Activated naive CD4-positive, alpha-beta T cell treated with anti-CD3 and anti-CD28 coated beads, Interleukin-2, amount 10 ng/mL, durations not matched to agents 7 days and 5 days (primary cell): ENCODE results near the gene ZNF750.

Experiments
- CTCF ChIA-PET: fragments of 350-600 bp; sonication (Branson Sonifier 250); formaldehyde crosslinking; loops from one replicate; lab custom pipeline; 2021; ENCODE audit warnings: antibody characterized with exemption; lab: Charles Lee
- DNase-seq: peaks from one replicate; pipeline ENCODE4 v3.0.0-alpha.2; 2020
- H3K27ac Mint-ChIP-seq: one replicate; pipeline ENCODE4 v1.8.0; 2021; ENCODE audit warnings: mild to moderate bottlenecking, moderate library complexity, mixed read lengths
- H3K27me3 Mint-ChIP-seq: one replicate; pipeline ENCODE4 v1.8.0; 2021; ENCODE audit warnings: mild to moderate bottlenecking, mixed read lengths
- H3K36me3 Mint-ChIP-seq: one replicate; pipeline ENCODE4 v1.8.0; 2021; ENCODE audit warnings: mixed read lengths
- H3K4me1 Mint-ChIP-seq: one replicate; pipeline ENCODE4 v1.8.0; 2021; ENCODE audit warnings: mixed read lengths
- H3K4me3 Mint-ChIP-seq: one replicate; pipeline ENCODE4 v1.8.0; 2021; ENCODE audit warnings: mild to moderate bottlenecking, moderate library complexity, mixed read lengths
- H3K9me3 Mint-ChIP-seq: one replicate; pipeline ENCODE4 v1.8.0; 2021; ENCODE audit warnings: mixed read lengths

Gene ZNF750

DNA sequence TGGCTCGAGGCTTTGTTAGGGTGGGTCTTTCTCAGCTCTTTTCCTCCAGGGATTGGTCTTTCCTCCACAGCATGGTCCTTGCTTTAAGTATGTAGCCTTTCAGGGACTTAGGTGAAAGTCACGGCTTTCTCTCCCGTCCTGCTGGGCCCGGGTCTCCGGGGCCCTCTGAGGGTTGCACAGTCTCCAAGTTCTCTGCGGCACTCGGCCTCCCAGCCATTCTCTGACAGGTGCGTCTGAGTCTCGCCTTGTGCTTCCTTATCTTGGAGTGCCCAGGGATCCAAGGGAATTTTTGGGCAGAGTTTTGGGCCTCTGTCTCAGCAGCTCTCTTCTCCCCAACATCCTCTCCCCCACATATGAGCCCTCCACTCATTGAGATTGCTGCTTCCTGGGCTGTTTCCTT lies 36.6 kb downstream of the ZNF750 start:
- DNase-seq, result no peak
- peaks cover 10% of the 10 kb centered on the region for H3K9me3 Mint-ChIP-seq
- no peaks in the 10 kb centered on the region for H3K27me3 Mint-ChIP-seq
- peaks cover 24% of the 10 kb centered on the region for H3K36me3 Mint-ChIP-seq
- no peak overlapping the region for H3K27ac Mint-ChIP-seq
- CTCF ChIA-PET, result no interaction called here
- no peak overlapping the region for H3K4me3 Mint-ChIP-seq
- no peaks in the 10 kb centered on the region for H3K4me1 Mint-ChIP-seq

GRCh38 chr17:82802075-82802780 lies 37.6 kb downstream of the ZNF750 start:
- peaks cover 10% of the 10 kb centered on the region for H3K9me3 Mint-ChIP-seq
- peaks cover 24% of the 10 kb centered on the region for H3K36me3 Mint-ChIP-seq
- no peak overlapping the region for H3K4me3 Mint-ChIP-seq
- H3K4me1 Mint-ChIP-seq, result no peaks in the 10 kb centered on the region
- DNase-seq, result no peak
- CTCF ChIA-PET, result interaction anchor here (0.9 kb wide), 1 partner anchor 11 kb away, joined by 3 read pairs; no protein-coding TSS in a partner anchor
- H3K27me3 Mint-ChIP-seq, result no peaks in the 10 kb centered on the region
- H3K27ac Mint-ChIP-seq, result peak overlapping the region; percentile 1

DNA sequence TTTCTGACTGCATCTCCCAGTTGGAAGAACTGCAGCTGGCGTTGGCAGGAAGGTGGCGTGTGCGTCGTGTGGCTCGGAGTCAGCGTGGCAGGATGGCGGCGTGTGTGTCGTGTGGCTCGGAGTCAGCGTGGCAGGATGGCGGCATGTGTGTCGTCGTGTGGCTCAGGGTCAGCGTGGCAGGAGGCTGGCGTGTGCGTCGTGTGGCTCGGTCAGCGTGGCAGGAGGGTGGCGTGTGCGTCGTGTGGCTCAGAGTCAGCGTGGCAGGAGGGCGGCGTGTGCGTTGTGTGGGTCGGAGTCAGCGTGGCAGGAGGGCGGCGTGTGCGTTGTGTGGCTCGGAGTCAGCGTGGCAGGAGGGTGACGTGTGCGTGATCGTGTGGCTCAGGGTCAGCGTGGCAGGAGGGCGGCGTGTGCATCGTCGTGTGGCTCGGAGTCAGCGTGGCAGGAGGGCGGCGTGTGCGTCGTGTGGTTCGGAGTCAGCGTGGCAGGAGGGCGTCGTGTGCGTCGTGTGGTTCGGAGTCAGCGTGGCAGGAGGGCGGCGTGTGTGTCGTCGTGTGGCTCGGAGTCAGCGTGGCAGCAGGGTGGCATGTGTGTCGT lies 38.3 kb downstream of the ZNF750 start:
- H3K27me3 Mint-ChIP-seq, result no peaks in the 10 kb centered on the region
- H3K4me1 Mint-ChIP-seq, result no peaks in the 10 kb centered on the region
- H3K27ac Mint-ChIP-seq, result peak overlapping the region; percentile 38
- peaks cover 24% of the 10 kb centered on the region for H3K36me3 Mint-ChIP-seq
- CTCF ChIA-PET, result interaction anchor here (0.9 kb wide), 1 partner anchor 12 kb away, joined by 3 read pairs; no protein-coding TSS in a partner anchor
- no peak overlapping the region for H3K4me3 Mint-ChIP-seq
- DNase-seq, result no peak
- peaks cover 10% of the 10 kb centered on the region for H3K9me3 Mint-ChIP-seq

DNA sequence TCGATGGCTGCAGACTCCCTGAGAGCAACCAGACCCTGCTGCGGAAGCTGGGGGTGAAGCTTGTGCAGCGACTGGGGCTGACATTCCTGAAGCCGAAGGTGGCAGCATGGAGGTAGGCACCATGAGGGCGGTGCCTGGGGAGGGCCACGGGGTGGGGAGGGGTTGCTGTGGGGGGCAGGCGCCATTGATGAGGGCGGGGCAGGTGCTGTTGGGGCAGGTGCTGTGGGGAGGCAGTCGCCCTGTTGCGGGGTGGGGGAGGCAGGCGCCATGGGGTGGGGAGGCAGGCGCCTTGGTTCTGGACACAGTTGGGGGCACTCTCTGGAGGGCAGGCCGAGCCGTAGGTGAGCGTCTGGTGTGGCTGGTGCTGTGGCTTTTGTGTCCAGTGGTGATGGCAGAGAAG lies 38.9 kb downstream of the ZNF750 start:
- Mint-ChIP-seq H3K9me3 (peaks cover 10% of the 10 kb centered on the region), H3K27ac (no peak overlapping the region), H3K36me3 (peaks cover 24% of the 10 kb centered on the region), H3K4me1 (no peaks in the 10 kb centered on the region), H3K27me3 (no peaks in the 10 kb centered on the region), H3K4me3 (no peak overlapping the region)
- CTCF ChIA-PET, result no interaction called here
- no peak for DNase-seq

GRCh38 chr17:82799591-82799990 lies 40.2 kb downstream of the ZNF750 start:
- no peak for DNase-seq
- peak overlapping the region; percentile 49 for H3K27ac Mint-ChIP-seq
- no peaks in the 10 kb centered on the region for H3K27me3 Mint-ChIP-seq
- CTCF ChIA-PET, result interaction anchor here (0.5 kb wide), 1 partner anchor 110 kb away, joined by 3 read pairs; no protein-coding TSS in a partner anchor
- peaks cover 10% of the 10 kb centered on the region for H3K9me3 Mint-ChIP-seq
- H3K36me3 Mint-ChIP-seq, result peaks cover 24% of the 10 kb centered on the region
- H3K4me1 Mint-ChIP-seq, result no peaks in the 10 kb centered on the region
- no peak overlapping the region for H3K4me3 Mint-ChIP-seq

GRCh38 chr17:82798752-82799151 lies 41.1 kb downstream of the ZNF750 start:
- DNase-seq, result no peak
- Mint-ChIP-seq H3K9me3 (peaks cover 10% of the 10 kb centered on the region), H3K4me1 (no peaks in the 10 kb centered on the region), H3K4me3 (no peak overlapping the region), H3K27ac (no peak overlapping the region), H3K27me3 (no peaks in the 10 kb centered on the region), H3K36me3 (peaks cover 24% of the 10 kb centered on the region)
- CTCF ChIA-PET, result no interaction called here

DNA sequence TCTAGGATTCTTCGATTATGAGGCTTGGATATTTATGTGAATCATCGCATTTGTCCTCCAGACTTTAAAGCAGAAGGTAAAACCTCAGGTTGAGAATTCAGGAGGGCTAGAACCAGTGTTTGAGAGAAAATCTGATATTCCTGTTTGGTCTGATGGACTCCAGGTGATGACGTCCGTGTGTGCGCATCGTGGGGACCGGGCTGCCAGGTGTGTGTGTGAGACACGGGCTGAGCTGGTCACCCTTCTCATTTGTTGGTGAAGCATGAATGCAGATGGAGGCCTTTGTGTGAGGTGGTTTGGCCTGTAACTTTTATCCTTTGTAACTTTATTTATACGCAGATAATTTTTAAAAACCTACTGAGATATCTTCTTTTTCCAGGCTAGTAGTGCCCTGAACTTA lies 42.8 kb downstream of the ZNF750 start:
- Mint-ChIP-seq H3K9me3 (peaks cover 10% of the 10 kb centered on the region), H3K4me1 (no peaks in the 10 kb centered on the region), H3K4me3 (no peak overlapping the region), H3K27ac (no peak overlapping the region), H3K36me3 (peaks cover 22% of the 10 kb centered on the region), H3K27me3 (no peaks in the 10 kb centered on the region)
- DNase-seq, result no peak
- CTCF ChIA-PET, result no interaction called here

- CTCF ChIA-PET, result no interaction called here
Observed at GRCh38 chr17:82795615-82796014, 44.2 kb downstream of the ZNF750 start.

GRCh38 chr17:82794781-82795482 lies 44.9 kb downstream of the ZNF750 start:
- no peak overlapping the region for H3K27ac Mint-ChIP-seq
- DNase-seq, result no peak
- CTCF ChIA-PET, result no interaction called here
- no peak overlapping the region for H3K4me3 Mint-ChIP-seq
- H3K9me3 Mint-ChIP-seq, result peaks cover 2% of the 10 kb centered on the region
- no peaks in the 10 kb centered on the region for H3K27me3 Mint-ChIP-seq
- no peaks in the 10 kb centered on the region for H3K4me1 Mint-ChIP-seq
- H3K36me3 Mint-ChIP-seq, result peaks cover 5% of the 10 kb centered on the region

More at GRCh38 chr17:82795615-82796014, 44.2 kb downstream of the ZNF750 start:
- Mint-ChIP-seq H3K27me3 (no peaks in the 10 kb centered on the region), H3K27ac (no peak overlapping the region), H3K4me1 (no peaks in the 10 kb centered on the region), H3K4me3 (no peak overlapping the region), H3K9me3 (peaks cover 3% of the 10 kb centered on the region), H3K36me3 (peaks cover 11% of the 10 kb centered on the region)
- DNase-seq, result no peak

DNA sequence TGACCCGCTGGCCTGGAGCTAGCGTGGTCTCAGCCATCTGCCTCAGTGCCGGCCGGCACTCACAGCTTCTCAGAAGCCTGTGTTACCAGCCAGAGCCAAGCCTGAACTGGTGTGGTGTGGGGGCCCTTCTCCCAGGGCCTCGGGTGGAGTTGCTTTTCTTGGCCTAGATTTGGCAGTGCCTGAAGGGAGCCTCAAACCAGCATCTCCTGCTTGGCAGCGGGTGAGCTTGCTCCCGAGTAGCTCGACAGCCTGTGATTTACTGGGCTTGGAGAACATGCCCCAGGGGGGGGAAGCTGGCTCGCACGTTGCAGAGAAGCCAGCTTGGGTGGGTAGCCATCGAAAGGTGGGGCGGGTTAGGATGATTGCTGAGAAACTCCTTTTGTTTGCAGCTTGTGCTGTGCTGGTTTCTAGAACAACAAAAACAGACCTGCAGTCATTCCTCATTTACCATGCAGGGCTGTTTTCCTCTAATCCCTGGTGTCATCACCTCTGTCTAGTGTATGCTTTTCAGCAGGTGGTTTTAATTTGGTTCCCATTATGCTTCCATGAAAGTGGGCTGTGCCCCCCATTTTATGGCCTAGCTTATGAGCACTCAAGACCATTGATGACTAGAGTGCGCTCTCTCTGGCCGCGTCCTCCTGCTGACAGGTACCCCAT lies 45.7 kb downstream of the ZNF750 start:
- H3K27ac Mint-ChIP-seq, result no peak overlapping the region
- H3K27me3 Mint-ChIP-seq, result no peaks in the 10 kb centered on the region
- no peak for DNase-seq
- no peaks in the 10 kb centered on the region for H3K4me1 Mint-ChIP-seq
- no peaks in the 10 kb centered on the region for H3K9me3 Mint-ChIP-seq
- CTCF ChIA-PET, result no interaction called here
- H3K36me3 Mint-ChIP-seq, result no peaks in the 10 kb centered on the region
- H3K4me3 Mint-ChIP-seq, result no peak overlapping the region

GRCh38 chr17:82791532-82791931 lies 48.3 kb downstream of the ZNF750 start:
- CTCF ChIA-PET, result interaction anchor here (1.0 to 1.2 kb wide), 2 partner anchors 12 to 72 kb away, joined by 3 read pairs; no protein-coding TSS in a partner anchor
- Mint-ChIP-seq H3K4me3 (no peak overlapping the region), H3K27me3 (no peaks in the 10 kb centered on the region), H3K4me1 (no peaks in the 10 kb centered on the region), H3K9me3 (no peaks in the 10 kb centered on the region), H3K36me3 (peaks cover 1% of the 10 kb centered on the region), H3K27ac (no peak overlapping the region)
- no peak for DNase-seq

DNA sequence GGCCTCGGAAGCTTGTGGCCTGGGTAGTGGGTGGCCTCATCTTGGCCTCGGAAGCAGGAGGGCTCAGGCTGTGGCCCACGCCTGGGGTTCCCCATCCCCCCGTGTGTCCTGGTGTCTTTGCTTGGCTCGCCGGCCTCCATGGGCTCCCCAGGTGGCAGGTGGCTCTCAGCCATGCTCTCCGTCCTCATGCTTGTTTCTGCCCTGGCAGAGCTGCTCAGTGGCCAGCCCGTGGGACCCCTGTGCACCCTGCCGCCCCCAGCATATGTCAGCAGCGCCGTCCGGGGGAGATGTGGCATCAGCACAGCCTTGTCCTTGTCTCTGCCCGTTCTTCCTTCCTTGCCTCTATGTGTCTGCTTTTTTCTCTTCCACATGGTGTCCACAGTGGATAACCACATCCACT lies 49.4 kb downstream of the ZNF750 start:
- Mint-ChIP-seq H3K4me3 (no peak overlapping the region), H3K9me3 (no peaks in the 10 kb centered on the region), H3K27me3 (no peaks in the 10 kb centered on the region), H3K4me1 (no peaks in the 10 kb centered on the region), H3K36me3 (peaks cover 3% of the 10 kb centered on the region), H3K27ac (no peak overlapping the region)
- no peak for DNase-seq
- CTCF ChIA-PET, result interaction anchor here (0.7 to 1.2 kb wide), 2 partner anchors 9 to 10 kb away, joined by 3 read pairs; no protein-coding TSS in a partner anchor

- Mint-ChIP-seq H3K4me1 (no peaks in the 10 kb centered on the region), H3K36me3 (peaks cover 3% of the 10 kb centered on the region), H3K9me3 (no peaks in the 10 kb centered on the region), H3K4me3 (no peak overlapping the region), H3K27ac (no peak overlapping the region), H3K27me3 (no peaks in the 10 kb centered on the region)
- DNase-seq, result no peak
- CTCF ChIA-PET, result no interaction called here
Observed at GRCh38 chr17:82789806-82790205, 50.0 kb downstream of the ZNF750 start.

- H3K27me3 Mint-ChIP-seq, result no peaks in the 10 kb centered on the region
- no peak overlapping the region for H3K4me3 Mint-ChIP-seq
- no peak overlapping the region for H3K27ac Mint-ChIP-seq
- CTCF ChIA-PET, result no interaction called here
- H3K9me3 Mint-ChIP-seq, result no peaks in the 10 kb centered on the region
- H3K36me3 Mint-ChIP-seq, result peaks cover 8% of the 10 kb centered on the region
- no peak for DNase-seq
- no peaks in the 10 kb centered on the region for H3K4me1 Mint-ChIP-seq
Observed at GRCh38 chr17:82789051-82789592, 50.7 kb downstream of the ZNF750 start.
